Thoracic aorta (tissue), 2 donors: ENCODE data around the gene CD46. TPM values are rescaled to one million over a fixed set of nuclear protein-coding genes. Genes with fewer than 3 reads are reported as not detected.

Experiments used
- ATAC-seq: fragments of 150-250 bp; one replicate; pipeline ENCODE4 v1.8.0; 2017; ENCODE audit warnings: low read depth; ENCODE audit not compliant: insufficient number of reproducible peaks, low FRiP score
- DNase-seq: peaks from one replicate; pipeline ENCODE4 v3.0.0-alpha.2; 2020; ENCODE audit warnings: low spot score
- H3K27ac ChIP-seq, 2 donors: fragments of 200-600 bp; sonication (generic); 1 replicate in 1 of 2; 2 replicates in 1 of 2; pipeline ENCODE4 v1.5.1; 2016; ENCODE audit warnings: mild to moderate bottlenecking in 2 of 2, moderate library complexity in 2 of 2
- H3K27me3 ChIP-seq: fragments of 200-600 bp; sonication (generic); replicated peaks from 2 replicates; pipeline ENCODE4 v1.6.0; 2016; ENCODE audit warnings: mild to moderate bottlenecking; ENCODE audit not compliant: insufficient read depth
- H3K36me3 ChIP-seq: fragments of 200-600 bp; sonication (generic); one replicate; pipeline ENCODE4 v1.5.1; 2016
- H3K4me1 ChIP-seq, 2 donors: fragments of 200-600 bp; sonication (generic); 1 replicate in 1 of 2; 2 replicates in 1 of 2; pipeline versions ENCODE4 v1.5.1 to v1.6.0; 2016; ENCODE audit warnings: low read depth in 2 of 2, mild to moderate bottlenecking in 1 of 2; ENCODE audit not compliant: control insufficient read depth in 1 of 2
- H3K4me3 ChIP-seq: fragments of 200-600 bp; sonication (generic); 2 replicates; pipeline ENCODE4 v1.5.1; 2016; ENCODE audit warnings: mild to moderate bottlenecking
- H3K9me3 ChIP-seq: fragments of 200-600 bp; sonication (generic); 2 replicates; pipeline ENCODE4 v1.5.1; 2016
- total RNA-seq, 2 donors: library from RNA; depleted of rRNA; stranded (reverse); fragments of >200 nt; gene quantifications; one replicate each; pipeline versions ENCODE4 v1.1.0 to v1.2.3, GENCODE V29; 2016
- TF ChIP-seq, protein P1 (sequence below): fragments of 200-600 bp; sonication (generic); IDR thresholded peaks from one replicate; pipeline ENCODE4 v1.5.1; 2019; ENCODE audit warnings: antibody characterized with exemption

Gene CD46
- total RNA-seq, 2 donors from 2014 or later, result 138 to 202 TPM

GRCh38 chr1:207831517-207832327 lies 79.9 kb downstream of the CD46 start:
- Histone ChIP-seq H3K36me3 (no peaks in the 10 kb centered on the region), H3K27ac (peak overlapping the region; percentile 73 to 80), H3K4me1 (peaks cover 25 to 66% of the 10 kb centered on the region in 2 donors), H3K9me3 (no peaks in the 10 kb centered on the region), H3K27me3 (no peaks in the 10 kb centered on the region), H3K4me3 (no peak overlapping the region)
- peak; percentile 76 for ATAC-seq
- DNase-seq, result no peak
- TF ChIP-seq, protein P1, sequence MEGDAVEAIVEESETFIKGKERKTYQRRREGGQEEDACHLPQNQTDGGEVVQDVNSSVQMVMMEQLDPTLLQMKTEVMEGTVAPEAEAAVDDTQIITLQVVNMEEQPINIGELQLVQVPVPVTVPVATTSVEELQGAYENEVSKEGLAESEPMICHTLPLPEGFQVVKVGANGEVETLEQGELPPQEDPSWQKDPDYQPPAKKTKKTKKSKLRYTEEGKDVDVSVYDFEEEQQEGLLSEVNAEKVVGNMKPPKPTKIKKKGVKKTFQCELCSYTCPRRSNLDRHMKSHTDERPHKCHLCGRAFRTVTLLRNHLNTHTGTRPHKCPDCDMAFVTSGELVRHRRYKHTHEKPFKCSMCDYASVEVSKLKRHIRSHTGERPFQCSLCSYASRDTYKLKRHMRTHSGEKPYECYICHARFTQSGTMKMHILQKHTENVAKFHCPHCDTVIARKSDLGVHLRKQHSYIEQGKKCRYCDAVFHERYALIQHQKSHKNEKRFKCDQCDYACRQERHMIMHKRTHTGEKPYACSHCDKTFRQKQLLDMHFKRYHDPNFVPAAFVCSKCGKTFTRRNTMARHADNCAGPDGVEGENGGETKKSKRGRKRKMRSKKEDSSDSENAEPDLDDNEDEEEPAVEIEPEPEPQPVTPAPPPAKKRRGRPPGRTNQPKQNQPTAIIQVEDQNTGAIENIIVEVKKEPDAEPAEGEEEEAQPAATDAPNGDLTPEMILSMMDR, result no peak

DNA sequence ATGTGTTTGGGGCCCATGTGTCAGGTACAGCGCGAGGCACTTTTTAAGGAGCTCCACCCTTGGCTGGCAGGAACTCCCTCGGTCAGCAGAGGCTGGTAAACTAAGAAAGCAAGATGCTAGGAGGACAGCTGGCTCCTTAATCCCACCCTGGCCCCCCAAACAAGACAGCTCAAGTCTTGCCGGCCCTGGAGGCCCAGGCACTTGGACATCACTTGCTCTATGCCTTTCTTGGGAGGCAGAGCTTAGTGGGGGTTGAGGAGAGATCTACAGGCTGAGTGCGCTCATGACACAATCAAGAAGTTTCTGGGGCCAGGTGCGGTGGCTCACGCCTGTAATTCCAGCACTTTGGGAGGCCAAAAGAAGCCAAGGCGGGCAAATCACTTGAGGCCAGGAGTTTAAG lies 80.9 kb downstream of the CD46 start:
- TF ChIP-seq, protein P1, result no peak
- H3K27me3 ChIP-seq, result no peaks in the 10 kb centered on the region
- no peak for DNase-seq
- no peak overlapping the region for H3K4me3 ChIP-seq
- no peaks in the 10 kb centered on the region for H3K36me3 ChIP-seq
- H3K27ac ChIP-seq, result peak overlapping the region; percentile 73 to 80
- ATAC-seq, result no peak
- no peaks in the 10 kb centered on the region for H3K9me3 ChIP-seq
- H3K4me1 ChIP-seq, result peaks cover 25 to 66% of the 10 kb centered on the region in 2 donors

DNA sequence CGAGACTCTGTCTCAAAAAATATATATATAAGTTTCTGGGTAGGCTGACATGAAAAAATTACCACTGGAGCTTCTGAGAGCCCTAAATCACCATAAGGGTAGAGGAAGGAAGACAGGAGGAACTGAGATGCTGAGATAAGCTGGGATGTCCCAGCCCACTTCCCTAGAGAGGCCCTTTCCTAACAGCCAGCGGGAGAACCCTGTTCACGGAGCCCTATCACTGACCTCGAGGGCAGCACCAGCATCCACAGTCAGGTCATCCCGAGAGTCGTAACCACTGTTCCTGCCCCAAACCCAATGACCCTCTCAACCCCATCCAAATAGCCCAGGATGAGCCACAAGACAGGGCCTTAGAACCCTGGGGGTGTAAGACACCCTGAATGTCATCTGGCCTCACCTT lies 81.5 kb downstream of the CD46 start:
- ATAC-seq (no peak), DNase-seq (no peak)
- Histone ChIP-seq H3K4me3 (no peak overlapping the region), H3K36me3 (no peaks in the 10 kb centered on the region), H3K27me3 (no peaks in the 10 kb centered on the region), H3K27ac (peak overlapping the region; percentile 73 to 80), H3K4me1 (peaks cover 31 to 66% of the 10 kb centered on the region in 2 donors), H3K9me3 (no peaks in the 10 kb centered on the region)
- TF ChIP-seq, protein P1, result no peak

DNA sequence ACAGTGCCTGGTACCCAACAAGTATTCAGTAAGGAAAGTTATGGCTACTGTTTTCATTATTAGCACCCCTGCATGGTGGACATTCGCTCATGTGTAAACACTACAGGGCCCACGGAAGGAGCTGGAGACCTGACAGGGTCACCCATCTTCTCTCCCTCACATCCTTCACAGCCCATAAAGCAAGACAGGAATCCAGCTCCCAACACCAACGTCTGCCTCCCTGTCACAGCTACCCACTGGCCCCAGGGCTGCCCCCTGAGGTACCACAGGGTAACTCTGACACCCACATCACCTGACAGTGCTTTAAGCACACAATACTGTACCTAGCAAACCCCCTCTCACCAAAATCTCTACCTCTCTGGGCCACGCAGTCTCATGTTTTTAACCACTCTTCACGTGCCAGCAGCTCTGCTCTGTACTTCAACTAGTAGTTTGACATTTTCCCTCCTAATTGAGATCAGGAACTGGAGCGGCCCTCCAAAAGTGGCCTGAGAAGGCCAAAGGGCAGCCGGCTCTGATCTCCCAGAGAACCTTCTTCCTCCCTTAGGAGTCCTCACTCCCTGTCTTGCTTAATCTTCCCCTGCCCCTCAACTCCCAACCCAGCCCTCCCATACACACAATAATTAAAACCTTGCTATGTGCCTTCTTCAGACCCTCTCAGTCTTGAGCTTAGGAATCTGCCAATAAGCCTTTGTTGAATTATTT lies 82.3 kb downstream of the CD46 start:
- ATAC-seq (no peak), DNase-seq (no peak)
- no peak overlapping the region for H3K4me3 ChIP-seq
- H3K9me3 ChIP-seq, result no peaks in the 10 kb centered on the region
- peaks cover 38 to 72% of the 10 kb centered on the region in 2 donors for H3K4me1 ChIP-seq
- TF ChIP-seq, protein P1, result no peak
- H3K27me3 ChIP-seq, result no peaks in the 10 kb centered on the region
- H3K27ac ChIP-seq, result peak overlapping the region in 1 of 2 donors; percentile 9
- no peaks in the 10 kb centered on the region for H3K36me3 ChIP-seq

GRCh38 chr1:207835958-207836357 lies 84.1 kb downstream of the CD46 start:
- H3K4me1 ChIP-seq, result peaks cover 36 to 69% of the 10 kb centered on the region in 2 donors
- H3K27ac ChIP-seq, result peak overlapping the region; percentile 9 to 48
- ATAC-seq (no peak), DNase-seq (no peak)
- H3K36me3 ChIP-seq, result no peaks in the 10 kb centered on the region
- H3K4me3 ChIP-seq, result no peak overlapping the region
- TF ChIP-seq, protein P1, result no peak
- no peaks in the 10 kb centered on the region for H3K9me3 ChIP-seq
- H3K27me3 ChIP-seq, result no peaks in the 10 kb centered on the region
